B cell (primary cell): Measurements from ENCODE around the gene PRRC2C.

Source experiments
- EZH2 ChIP-seq: IDR thresholded peaks from 2 replicates; pipeline ENCODE4 v1.6.1; 2012; ENCODE audit warnings: borderline replicate concordance, low read depth, mild to moderate bottlenecking, moderate library complexity, low read length; ENCODE audit not compliant: insufficient read depth, poor library complexity, severe bottlenecking
- TF ChIP-seq, protein P1 (sequence below): fragments of 200-600 bp; IDR thresholded peaks from one replicate; pipeline ENCODE4 v1.8.0; 2022; ENCODE audit warnings: antibody characterized with exemption, mild to moderate bottlenecking

GRCh38 chr1:171515741-171516140 is 30.4 kb downstream of the PRRC2C start:
- TF ChIP-seq, protein P1, sequence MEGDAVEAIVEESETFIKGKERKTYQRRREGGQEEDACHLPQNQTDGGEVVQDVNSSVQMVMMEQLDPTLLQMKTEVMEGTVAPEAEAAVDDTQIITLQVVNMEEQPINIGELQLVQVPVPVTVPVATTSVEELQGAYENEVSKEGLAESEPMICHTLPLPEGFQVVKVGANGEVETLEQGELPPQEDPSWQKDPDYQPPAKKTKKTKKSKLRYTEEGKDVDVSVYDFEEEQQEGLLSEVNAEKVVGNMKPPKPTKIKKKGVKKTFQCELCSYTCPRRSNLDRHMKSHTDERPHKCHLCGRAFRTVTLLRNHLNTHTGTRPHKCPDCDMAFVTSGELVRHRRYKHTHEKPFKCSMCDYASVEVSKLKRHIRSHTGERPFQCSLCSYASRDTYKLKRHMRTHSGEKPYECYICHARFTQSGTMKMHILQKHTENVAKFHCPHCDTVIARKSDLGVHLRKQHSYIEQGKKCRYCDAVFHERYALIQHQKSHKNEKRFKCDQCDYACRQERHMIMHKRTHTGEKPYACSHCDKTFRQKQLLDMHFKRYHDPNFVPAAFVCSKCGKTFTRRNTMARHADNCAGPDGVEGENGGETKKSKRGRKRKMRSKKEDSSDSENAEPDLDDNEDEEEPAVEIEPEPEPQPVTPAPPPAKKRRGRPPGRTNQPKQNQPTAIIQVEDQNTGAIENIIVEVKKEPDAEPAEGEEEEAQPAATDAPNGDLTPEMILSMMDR: no peak
- TF ChIP-seq EZH2: no peak
